Endothelial cell of umbilical vein (primary cell): ENCODE results near the gene MUC22.

ENCODE experiments used
- EZH2 ChIP-seq: IDR thresholded peaks from 2 replicates; pipeline ENCODE4 v1.6.1; 2012; ENCODE audit warnings: borderline replicate concordance, low read depth, mild to moderate bottlenecking, moderate library complexity, low read length, inconsistent platforms; ENCODE audit not compliant: severe bottlenecking
- FOS ChIP-seq: IDR thresholded peaks from 2 replicates; pipeline ENCODE4 v1.6.1; 2011; ENCODE audit warnings: mild to moderate bottlenecking, low read length, moderate library complexity, borderline replicate concordance; ENCODE audit not compliant: insufficient read depth
- GATA2 ChIP-seq: IDR thresholded peaks from 2 replicates; pipeline ENCODE4 v1.7.0; 2011; ENCODE audit warnings: low read depth, mild to moderate bottlenecking, moderate library complexity, mixed read lengths, low read length; ENCODE audit not compliant: insufficient read length, insufficient read depth
- JUN ChIP-seq: IDR thresholded peaks from 2 replicates; pipeline ENCODE4 v1.6.1; 2011; ENCODE audit warnings: borderline replicate concordance, low read depth; ENCODE audit not compliant: insufficient read length, insufficient read depth
- MYC ChIP-seq: IDR thresholded peaks from one replicate; pipeline ENCODE4 v1.6.1; 2011; ENCODE audit warnings: mild to moderate bottlenecking, low read depth, low read length
- POLR2A ChIP-seq: IDR thresholded peaks from 2 replicates; pipeline ENCODE4 v1.6.1; 2012; ENCODE audit warnings: low read depth, mild to moderate bottlenecking, control low read depth, low read length
- POLR2AphosphoS5 ChIP-seq: IDR thresholded peaks from 2 replicates; pipeline ENCODE4 v1.6.1; 2012; ENCODE audit warnings: low read depth, mild to moderate bottlenecking, control low read depth, low read length, moderate library complexity; ENCODE audit not compliant: insufficient read depth
- TF ChIP-seq, protein P1 (sequence below), 2 donors: IDR thresholded peaks; 1 replicate in 1 of 2; 2 replicates in 1 of 2; pipeline ENCODE4 v1.5.1; 2011; ENCODE audit warnings: low read length in 2 of 2, mild to moderate bottlenecking in 2 of 2, moderate library complexity in 2 of 2, control low read depth in 1 of 2, inconsistent platforms in 1 of 2, low read depth in 1 of 2; ENCODE audit not compliant: insufficient read depth in 1 of 2; ENCODE audit errors: extremely low read depth in 1 of 2
- TF ChIP-seq, protein P2 (sequence below): IDR thresholded peaks from 2 replicates; pipeline ENCODE4 v1.6.1; 2011; ENCODE audit not compliant: insufficient read depth, insufficient read length

DNA sequence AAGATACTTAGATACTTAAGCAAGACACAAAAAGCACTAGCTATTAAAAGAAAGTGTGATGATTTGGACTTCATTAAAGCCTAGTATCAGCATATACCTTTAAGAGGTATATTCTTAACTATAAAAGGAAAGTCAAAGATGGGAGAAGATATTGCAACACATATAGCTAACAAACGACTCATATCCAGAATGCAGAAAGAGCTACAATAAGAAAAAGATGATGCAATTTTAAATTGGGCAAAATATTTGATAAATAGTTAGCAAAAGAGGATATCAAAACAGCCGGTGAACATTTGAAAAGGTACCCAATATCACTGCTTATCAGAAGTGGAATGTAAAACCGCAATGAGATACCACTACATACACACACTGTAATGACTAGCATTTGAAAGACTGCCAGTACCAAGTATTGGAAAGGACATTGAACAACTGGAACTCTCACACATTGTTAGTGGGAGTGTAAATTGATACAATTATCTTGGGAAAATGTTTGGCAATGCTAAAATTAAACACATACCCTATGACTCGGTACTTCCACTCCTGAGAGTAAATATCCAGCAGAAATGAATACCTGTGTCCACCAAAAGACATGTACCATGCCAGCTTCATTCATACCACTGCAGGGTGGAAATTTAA, 25.7 kb downstream of the MUC22 start:
- TF ChIP-seq, protein P1, sequence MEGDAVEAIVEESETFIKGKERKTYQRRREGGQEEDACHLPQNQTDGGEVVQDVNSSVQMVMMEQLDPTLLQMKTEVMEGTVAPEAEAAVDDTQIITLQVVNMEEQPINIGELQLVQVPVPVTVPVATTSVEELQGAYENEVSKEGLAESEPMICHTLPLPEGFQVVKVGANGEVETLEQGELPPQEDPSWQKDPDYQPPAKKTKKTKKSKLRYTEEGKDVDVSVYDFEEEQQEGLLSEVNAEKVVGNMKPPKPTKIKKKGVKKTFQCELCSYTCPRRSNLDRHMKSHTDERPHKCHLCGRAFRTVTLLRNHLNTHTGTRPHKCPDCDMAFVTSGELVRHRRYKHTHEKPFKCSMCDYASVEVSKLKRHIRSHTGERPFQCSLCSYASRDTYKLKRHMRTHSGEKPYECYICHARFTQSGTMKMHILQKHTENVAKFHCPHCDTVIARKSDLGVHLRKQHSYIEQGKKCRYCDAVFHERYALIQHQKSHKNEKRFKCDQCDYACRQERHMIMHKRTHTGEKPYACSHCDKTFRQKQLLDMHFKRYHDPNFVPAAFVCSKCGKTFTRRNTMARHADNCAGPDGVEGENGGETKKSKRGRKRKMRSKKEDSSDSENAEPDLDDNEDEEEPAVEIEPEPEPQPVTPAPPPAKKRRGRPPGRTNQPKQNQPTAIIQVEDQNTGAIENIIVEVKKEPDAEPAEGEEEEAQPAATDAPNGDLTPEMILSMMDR (IDR thresholded peaks at IDR 0.05; ENCODE audit: extremely low read depth in 1 of 2, insufficient read depth in 1 of 2, low read depth in 1 of 2, low read length in 2 of 2), result no peak
- TF ChIP-seq POLR2AphosphoS5, result no peak
- no peak for TF ChIP-seq EZH2
- TF ChIP-seq POLR2A, result no peak
- TF ChIP-seq MYC, result no peak
- TF ChIP-seq FOS, result no peak
- TF ChIP-seq JUN, result no peak
- TF ChIP-seq GATA2, result no peak
- TF ChIP-seq, protein P2, sequence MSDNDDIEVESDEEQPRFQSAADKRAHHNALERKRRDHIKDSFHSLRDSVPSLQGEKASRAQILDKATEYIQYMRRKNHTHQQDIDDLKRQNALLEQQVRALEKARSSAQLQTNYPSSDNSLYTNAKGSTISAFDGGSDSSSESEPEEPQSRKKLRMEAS, result no peak
